ENCODE measurements around the gene HCFC1. TPM values are rescaled to one million over a fixed set of nuclear protein-coding genes. Genes with fewer than 3 reads are reported as not detected.

HCFC1 gene
- total and polyA plus RNA-seq, 9 of the 15 experiments (the other 6 are each of a cell fraction or from before 2014, with no cell fraction given), result 2.8 to 133 (median 17.1) TPM

- H3K79me2 ChIP-seq (ENCODE audit: control insufficient read depth, insufficient read depth, low read length), result peaks cover 7% of the 10 kb centered on the region; the same call in 2 of the 3 replicates
- intact Hi-C loops (cut with micrococcal nuclease) (no loop called here), in situ Hi-C loops (cut with MboI) (no loop called here)
- peak overlapping the region; percentile 78 for H2AFZ ChIP-seq (ENCODE audit: low read depth, low read length)
- H3K27me3 ChIP-seq (ENCODE audit: control insufficient read depth in 2 of 2, insufficient read depth in 2 of 2, low read length in 2 of 2), result no peaks in the 10 kb centered on the region
- DNase-seq (ENCODE audit: extremely low read depth in 1 of 4, low spot score in 3 of 4) (no peak), ATAC-seq (peak; percentile 19), FAIRE-seq (no peak)
- H3K4me3 ChIP-seq, result peak overlapping the region; percentile 44
- no peaks in the 10 kb centered on the region for H3K9me3 ChIP-seq (replicated peaks; ENCODE audit: control insufficient read depth, insufficient read depth, low read depth, low read length)
- H3K4me1 ChIP-seq (replicated peaks in 1 of 2; ENCODE audit: control insufficient read depth in 2 of 2, insufficient read depth in 2 of 2, low read length in 2 of 2), result peaks cover 16 to 76% of the 10 kb centered on the region in 2 experiments
- TF ChIP-seq KLF1 (tag; IDR thresholded peaks at IDR 0.05) (no peak), ZNF785 (CRISPR knock-in tag; IDR thresholded peaks at IDR 0.05) (no peak), FOSL1 (tag; conservative IDR thresholded peaks at IDR 0.05) (no peak), ATF1 (CRISPR knock-in tag; IDR thresholded peaks at IDR 0.05) (no peak), ATF1 (tag; IDR thresholded peaks at IDR 0.05) (no peak), TAL1 (IDR thresholded peaks at IDR 0.05) (no peak), ZNF583 (CRISPR knock-in tag; IDR thresholded peaks at IDR 0.05) (no peak), KAT8 (IDR thresholded peaks at IDR 0.05; ENCODE audit: low read depth) (no peak), ZNF766 (CRISPR knock-in tag; conservative IDR thresholded peaks at IDR 0.05) (no peak), TCFL5 (CRISPR knock-in tag; conservative IDR thresholded peaks at IDR 0.05) (no peak), RBFOX2 (IDR thresholded peaks at IDR 0.05; ENCODE audit: low read depth, low read length) (no peak), MTF1 (CRISPR knock-in tag; IDR thresholded peaks at IDR 0.05; ENCODE audit: borderline replicate concordance) (no peak), MCM2 (IDR thresholded peaks at IDR 0.05; ENCODE audit: low read depth) (no peak), NR2C2 (CRISPR knock-in tag; IDR thresholded peaks at IDR 0.05) (no peak), NR2C2 (tag; IDR thresholded peaks at IDR 0.05) (no peak), KDM2B (CRISPR knock-in tag; IDR thresholded peaks at IDR 0.05) (no peak)
- TF ChIP-seq, protein P1, sequence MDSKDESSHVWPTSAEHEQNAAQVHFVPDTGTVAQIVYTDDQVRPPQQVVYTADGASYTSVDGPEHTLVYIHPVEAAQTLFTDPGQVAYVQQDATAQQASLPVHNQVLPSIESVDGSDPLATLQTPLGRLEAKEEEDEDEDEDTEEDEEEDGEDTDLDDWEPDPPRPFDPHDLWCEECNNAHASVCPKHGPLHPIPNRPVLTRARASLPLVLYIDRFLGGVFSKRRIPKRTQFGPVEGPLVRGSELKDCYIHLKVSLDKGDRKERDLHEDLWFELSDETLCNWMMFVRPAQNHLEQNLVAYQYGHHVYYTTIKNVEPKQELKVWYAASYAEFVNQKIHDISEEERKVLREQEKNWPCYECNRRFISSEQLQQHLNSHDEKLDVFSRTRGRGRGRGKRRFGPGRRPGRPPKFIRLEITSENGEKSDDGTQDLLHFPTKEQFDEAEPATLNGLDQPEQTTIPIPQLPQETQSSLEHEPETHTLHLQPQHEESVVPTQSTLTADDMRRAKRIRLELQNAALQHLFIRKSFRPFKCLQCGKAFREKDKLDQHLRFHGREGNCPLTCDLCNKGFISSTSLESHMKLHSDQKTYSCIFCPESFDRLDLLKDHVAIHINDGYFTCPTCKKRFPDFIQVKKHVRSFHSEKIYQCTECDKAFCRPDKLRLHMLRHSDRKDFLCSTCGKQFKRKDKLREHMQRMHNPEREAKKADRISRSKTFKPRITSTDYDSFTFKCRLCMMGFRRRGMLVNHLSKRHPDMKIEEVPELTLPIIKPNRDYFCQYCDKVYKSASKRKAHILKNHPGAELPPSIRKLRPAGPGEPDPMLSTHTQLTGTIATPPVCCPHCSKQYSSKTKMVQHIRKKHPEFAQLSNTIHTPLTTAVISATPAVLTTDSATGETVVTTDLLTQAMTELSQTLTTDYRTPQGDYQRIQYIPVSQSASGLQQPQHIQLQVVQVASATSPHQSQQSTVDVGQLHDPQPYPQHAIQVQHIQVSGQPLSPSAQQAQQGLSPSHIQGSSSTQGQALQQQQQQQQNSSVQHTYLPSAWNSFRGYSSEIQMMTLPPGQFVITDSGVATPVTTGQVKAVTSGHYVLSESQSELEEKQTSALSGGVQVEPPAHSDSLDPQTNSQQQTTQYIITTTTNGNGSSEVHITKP (IDR thresholded peaks at IDR 0.05; ENCODE audit: partially characterized antibody), result peak; percentile 85
- TF ChIP-seq, protein P2, sequence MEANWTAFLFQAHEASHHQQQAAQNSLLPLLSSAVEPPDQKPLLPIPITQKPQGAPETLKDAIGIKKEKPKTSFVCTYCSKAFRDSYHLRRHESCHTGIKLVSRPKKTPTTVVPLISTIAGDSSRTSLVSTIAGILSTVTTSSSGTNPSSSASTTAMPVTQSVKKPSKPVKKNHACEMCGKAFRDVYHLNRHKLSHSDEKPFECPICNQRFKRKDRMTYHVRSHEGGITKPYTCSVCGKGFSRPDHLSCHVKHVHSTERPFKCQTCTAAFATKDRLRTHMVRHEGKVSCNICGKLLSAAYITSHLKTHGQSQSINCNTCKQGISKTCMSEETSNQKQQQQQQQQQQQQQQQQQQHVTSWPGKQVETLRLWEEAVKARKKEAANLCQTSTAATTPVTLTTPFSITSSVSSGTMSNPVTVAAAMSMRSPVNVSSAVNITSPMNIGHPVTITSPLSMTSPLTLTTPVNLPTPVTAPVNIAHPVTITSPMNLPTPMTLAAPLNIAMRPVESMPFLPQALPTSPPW (CRISPR knock-in tag; IDR thresholded peaks at IDR 0.05), result peak; percentile 24
- no peak overlapping the region for H3K4me2 ChIP-seq (ENCODE audit: insufficient read depth, low read length)
- peak overlapping the region; percentile 64 to 91; a peak in 3 of 4 replicates for H3K9ac ChIP-seq (ENCODE audit: insufficient read depth in 1 of 2, low read depth in 2 of 2, low read length in 2 of 2)
- 65% methylated on average over 5 of the region's 6 CpGs for WGBS (ENCODE audit: insufficient coverage, low coverage, missing lambda C conversion rate)
- H3K27ac ChIP-seq (ENCODE audit: extremely low read depth, low read depth, low read length), result peak overlapping the region; percentile 26; the same call in 2 of the 3 replicates
- no TSS peak for BruUV-seq (replicated peaks)
- no peaks in the 10 kb centered on the region for H4K20me1 ChIP-seq (replicated peaks; ENCODE audit: control insufficient read depth, insufficient read depth, low read length)
- POLR2A ChIA-PET, result interaction anchor here (1.1 to 1.6 kb wide), 4 partner anchors 10 to 74 kb away, joined by 3 to 5 read pairs (median 4); partner anchors contain the start of genes ARHGAP4 and NAA10
- CTCF ChIA-PET (ENCODE audit: low intra/inter-chr PET ratio), result no interaction called here
- peaks cover 28% of the 10 kb centered on the region for H3K36me3 ChIP-seq (ENCODE audit: control insufficient read depth, insufficient read depth, low read length)
- H3K9me1 ChIP-seq (ENCODE audit: control insufficient read depth, insufficient read depth, low read length), result no peaks in the 10 kb centered on the region
Measured at GRCh38 chrX:153944800-153945150, 26.8 kb downstream of the HCFC1 start.
